ENCODE measurements around the gene HCFC2.

DNA sequence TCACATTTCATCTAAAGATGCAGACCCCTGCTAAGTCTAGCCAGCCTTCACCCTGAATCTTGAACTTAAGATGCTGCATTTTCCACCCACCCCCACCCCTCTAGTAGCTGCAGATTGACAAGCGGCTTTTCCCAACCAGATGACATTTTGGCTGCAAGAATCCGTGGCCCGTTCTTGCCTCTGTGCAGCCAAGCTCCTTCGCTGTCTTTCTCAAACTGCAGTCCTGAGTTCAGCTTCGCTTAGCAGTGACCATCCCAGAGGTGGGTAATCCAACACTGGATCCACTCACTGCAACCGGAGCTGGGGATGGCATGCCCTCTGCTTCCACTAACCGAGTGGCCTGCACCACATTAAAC lies 74.4 kb downstream of the HCFC2 start:
- TF ChIP-seq, protein P1, sequence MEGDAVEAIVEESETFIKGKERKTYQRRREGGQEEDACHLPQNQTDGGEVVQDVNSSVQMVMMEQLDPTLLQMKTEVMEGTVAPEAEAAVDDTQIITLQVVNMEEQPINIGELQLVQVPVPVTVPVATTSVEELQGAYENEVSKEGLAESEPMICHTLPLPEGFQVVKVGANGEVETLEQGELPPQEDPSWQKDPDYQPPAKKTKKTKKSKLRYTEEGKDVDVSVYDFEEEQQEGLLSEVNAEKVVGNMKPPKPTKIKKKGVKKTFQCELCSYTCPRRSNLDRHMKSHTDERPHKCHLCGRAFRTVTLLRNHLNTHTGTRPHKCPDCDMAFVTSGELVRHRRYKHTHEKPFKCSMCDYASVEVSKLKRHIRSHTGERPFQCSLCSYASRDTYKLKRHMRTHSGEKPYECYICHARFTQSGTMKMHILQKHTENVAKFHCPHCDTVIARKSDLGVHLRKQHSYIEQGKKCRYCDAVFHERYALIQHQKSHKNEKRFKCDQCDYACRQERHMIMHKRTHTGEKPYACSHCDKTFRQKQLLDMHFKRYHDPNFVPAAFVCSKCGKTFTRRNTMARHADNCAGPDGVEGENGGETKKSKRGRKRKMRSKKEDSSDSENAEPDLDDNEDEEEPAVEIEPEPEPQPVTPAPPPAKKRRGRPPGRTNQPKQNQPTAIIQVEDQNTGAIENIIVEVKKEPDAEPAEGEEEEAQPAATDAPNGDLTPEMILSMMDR (conservative IDR thresholded peaks at IDR 0.05), result no peak
- no peak for TF ChIP-seq ZFX (IDR thresholded peaks at IDR 0.05)

All from C4-2B (cell line).